SU-DHL-6 (cell line): ENCODE data around the gene RAVER2.

Experiments used
- H2AFZ ChIP-seq: fragments of 200-600 bp; sonication (generic); 2 replicates; pipeline ENCODE4 v1.6.1; 2014; ENCODE audit warnings: low read depth, mild to moderate bottlenecking, moderate library complexity, mixed read lengths, antibody characterized with exemption, low read length; ENCODE audit not compliant: severe bottlenecking
- H3F3A ChIP-seq: fragments of 200-600 bp; shearing (Covaris generic); 2 replicates; pipeline ENCODE4 v1.6.0; 2016; ENCODE audit warnings: antibody characterized with exemption, mild to moderate bottlenecking; ENCODE audit not compliant: insufficient read depth
- H3K27ac ChIP-seq: fragments of 200-600 bp; sonication (generic); 2 replicates; pipeline ENCODE4 v1.5.1; 2016; ENCODE audit warnings: low read depth, mild to moderate bottlenecking, low read length, moderate library complexity, mixed read lengths
- H3K27me3 ChIP-seq: fragments of 200-600 bp; sonication (generic), shearing (Covaris generic); 2 replicates; pipeline ENCODE4 v1.6.0; 2014; ENCODE audit warnings: mild to moderate bottlenecking, low read length
- H3K36me3 ChIP-seq: fragments of 200-600 bp; sonication (generic); 2 replicates; pipeline ENCODE4 v1.6.1; 2014; ENCODE audit warnings: mild to moderate bottlenecking, low read length, mixed read lengths
- H3K4me2 ChIP-seq: fragments of 300-600, 200-600 bp; shearing (Covaris generic), sonication (generic); 2 replicates; pipeline ENCODE4 v1.6.0; 2014; ENCODE audit warnings: low read length, low read depth, mild to moderate bottlenecking; ENCODE audit not compliant: poor library complexity, severe bottlenecking
- H3K4me3 ChIP-seq: fragments of 200-600 bp; sonication (generic); 2 replicates; pipeline ENCODE4 v1.5.1; 2014; ENCODE audit warnings: antibody characterized with exemption, low read length, mild to moderate bottlenecking, mixed read lengths; ENCODE audit not compliant: insufficient read depth, poor library complexity, severe bottlenecking
- H3K79me2 ChIP-seq: fragments of 200-600 bp; sonication (generic); 2 replicates; pipeline ENCODE4 v1.6.1; 2014; ENCODE audit warnings: mild to moderate bottlenecking, low read length, moderate library complexity; ENCODE audit not compliant: insufficient read depth
- H3K9ac ChIP-seq: fragments of 200-600 bp; sonication (generic); 2 replicates; pipeline ENCODE4 v1.7.0; 2014; ENCODE audit warnings: mild to moderate bottlenecking, low read length
- H3K9me2 ChIP-seq: fragments of 200-600 bp; sonication (generic); replicated peaks from 2 replicates; pipeline ENCODE4 v1.6.1; 2014; ENCODE audit warnings: low read length; ENCODE audit not compliant: insufficient read depth
- H3K9me3 ChIP-seq: fragments of 200-600 bp; sonication (generic); 2 replicates; pipeline ENCODE4 v1.6.1; 2014; ENCODE audit warnings: low read length, mixed read lengths; ENCODE audit not compliant: insufficient read depth
- H4K20me1 ChIP-seq: fragments of 200-600 bp; sonication (generic); 2 replicates; pipeline ENCODE4 v1.6.1; 2014; ENCODE audit warnings: low read depth, mild to moderate bottlenecking, antibody characterized with exemption, low read length, moderate library complexity, mixed read lengths
- EZH2phosphoT487 ChIP-seq: fragments of 200-600 bp; sonication (generic), shearing (Covaris generic); conservative IDR thresholded peaks from 2 replicates; pipeline ENCODE4 v1.6.1; 2018; ENCODE audit warnings: mild to moderate bottlenecking, antibody characterized with exemption, low read length, moderate library complexity, mixed read lengths
- TF ChIP-seq, protein P1 (sequence below): fragments of 200-600 bp; sonication (generic); IDR thresholded peaks from one replicate; pipeline ENCODE4 v1.5.1; 2017; ENCODE audit warnings: antibody characterized with exemption, mild to moderate bottlenecking, low read length, moderate library complexity; ENCODE audit not compliant: insufficient read depth, poor library complexity, severe bottlenecking

The RAVER2 gene

DNA sequence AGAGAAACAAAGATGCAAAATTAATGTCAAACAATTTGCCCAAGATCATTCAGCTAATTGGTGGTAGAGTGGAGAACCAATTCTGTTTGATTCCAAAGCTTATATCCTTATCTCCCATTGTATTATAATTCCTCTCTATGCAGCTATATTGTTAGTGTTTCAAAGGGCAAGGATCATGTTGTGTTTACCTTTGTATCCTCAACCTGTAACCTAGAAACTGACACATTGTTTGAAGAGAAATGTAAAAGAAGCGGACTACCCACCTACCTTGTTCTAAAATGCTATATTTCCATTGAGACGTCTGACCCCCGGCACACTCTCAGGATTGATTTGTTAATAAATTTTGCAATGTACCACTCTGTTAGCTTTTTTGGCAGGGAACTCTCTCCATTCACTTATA lies 9.3 kb downstream of the RAVER2 start:
- H3K9me2 ChIP-seq = no peaks in the 10 kb centered on the region
- H3K9me3 ChIP-seq = no peaks in the 10 kb centered on the region
- H3K9ac ChIP-seq = no peak overlapping the region
- H3K79me2 ChIP-seq = no peaks in the 10 kb centered on the region
- H3K27ac ChIP-seq = no peak overlapping the region
- H3F3A ChIP-seq = no peaks in the 10 kb centered on the region
- H3K27me3 ChIP-seq = no peaks in the 10 kb centered on the region
- H2AFZ ChIP-seq = no peak overlapping the region
- H3K4me2 ChIP-seq = no peak overlapping the region
- H4K20me1 ChIP-seq = no peaks in the 10 kb centered on the region
- no peak overlapping the region for H3K4me3 ChIP-seq
- H3K36me3 ChIP-seq = no peaks in the 10 kb centered on the region
- TF ChIP-seq, protein P1, sequence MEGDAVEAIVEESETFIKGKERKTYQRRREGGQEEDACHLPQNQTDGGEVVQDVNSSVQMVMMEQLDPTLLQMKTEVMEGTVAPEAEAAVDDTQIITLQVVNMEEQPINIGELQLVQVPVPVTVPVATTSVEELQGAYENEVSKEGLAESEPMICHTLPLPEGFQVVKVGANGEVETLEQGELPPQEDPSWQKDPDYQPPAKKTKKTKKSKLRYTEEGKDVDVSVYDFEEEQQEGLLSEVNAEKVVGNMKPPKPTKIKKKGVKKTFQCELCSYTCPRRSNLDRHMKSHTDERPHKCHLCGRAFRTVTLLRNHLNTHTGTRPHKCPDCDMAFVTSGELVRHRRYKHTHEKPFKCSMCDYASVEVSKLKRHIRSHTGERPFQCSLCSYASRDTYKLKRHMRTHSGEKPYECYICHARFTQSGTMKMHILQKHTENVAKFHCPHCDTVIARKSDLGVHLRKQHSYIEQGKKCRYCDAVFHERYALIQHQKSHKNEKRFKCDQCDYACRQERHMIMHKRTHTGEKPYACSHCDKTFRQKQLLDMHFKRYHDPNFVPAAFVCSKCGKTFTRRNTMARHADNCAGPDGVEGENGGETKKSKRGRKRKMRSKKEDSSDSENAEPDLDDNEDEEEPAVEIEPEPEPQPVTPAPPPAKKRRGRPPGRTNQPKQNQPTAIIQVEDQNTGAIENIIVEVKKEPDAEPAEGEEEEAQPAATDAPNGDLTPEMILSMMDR = no peak
- no peak for TF ChIP-seq EZH2phosphoT487

DNA sequence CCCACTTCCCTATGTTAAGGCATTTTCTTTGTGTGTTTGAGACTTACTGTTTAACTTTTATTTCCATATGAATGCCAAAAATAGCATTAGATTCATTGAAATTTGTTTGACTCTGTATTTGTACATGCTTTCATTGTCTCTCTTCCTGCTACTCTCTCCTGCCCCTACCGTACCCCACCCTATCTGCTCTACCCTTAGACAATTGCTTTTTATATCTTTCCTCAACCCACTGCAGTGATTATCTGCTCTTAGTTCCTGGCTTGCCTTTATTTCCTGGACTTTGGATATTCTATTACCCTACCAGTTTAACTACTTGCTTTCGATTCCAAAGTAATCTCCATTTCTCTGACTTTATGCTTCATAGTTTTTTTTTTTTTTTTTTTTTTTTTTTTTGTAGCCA lies 10.5 kb downstream of the RAVER2 start:
- Histone ChIP-seq H3K9me2 (no peaks in the 10 kb centered on the region), H3F3A (no peaks in the 10 kb centered on the region), H2AFZ (no peak overlapping the region), H3K27me3 (no peaks in the 10 kb centered on the region), H3K79me2 (no peaks in the 10 kb centered on the region), H3K9me3 (no peaks in the 10 kb centered on the region), H3K9ac (no peak overlapping the region), H3K27ac (no peak overlapping the region), H3K36me3 (no peaks in the 10 kb centered on the region), H4K20me1 (no peaks in the 10 kb centered on the region), H3K4me3 (no peak overlapping the region), H3K4me2 (no peak overlapping the region)
- TF ChIP-seq, protein P1 = no peak
- no peak for TF ChIP-seq EZH2phosphoT487

DNA sequence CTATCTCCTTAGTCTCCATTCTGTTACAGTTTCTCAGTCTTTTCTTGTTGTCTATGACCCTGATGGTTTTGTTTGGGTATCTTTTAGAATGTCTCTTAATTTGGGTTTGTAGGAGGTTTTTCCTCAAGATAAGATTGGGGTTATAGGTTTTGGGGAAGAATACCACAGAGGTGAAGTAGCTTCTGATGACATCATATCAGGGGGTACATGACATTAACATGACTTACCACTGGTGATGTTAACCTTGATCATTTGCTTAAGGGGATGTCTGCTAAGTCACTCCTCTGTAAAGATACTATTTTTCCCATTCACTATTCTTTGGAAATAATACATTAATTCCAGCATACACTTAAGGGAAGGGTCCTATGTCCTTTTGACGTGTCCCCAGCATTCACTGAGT lies 11.9 kb downstream of the RAVER2 start:
- TF ChIP-seq EZH2phosphoT487 = no peak
- TF ChIP-seq, protein P1 = no peak
- Histone ChIP-seq H3K9me3 (no peaks in the 10 kb centered on the region), H3K79me2 (no peaks in the 10 kb centered on the region), H3K27me3 (no peaks in the 10 kb centered on the region), H3K4me3 (no peak overlapping the region), H3K27ac (no peak overlapping the region), H3K4me2 (no peak overlapping the region), H3K9me2 (no peaks in the 10 kb centered on the region), H3K9ac (no peak overlapping the region), H2AFZ (no peak overlapping the region), H3K36me3 (no peaks in the 10 kb centered on the region), H4K20me1 (no peaks in the 10 kb centered on the region), H3F3A (no peaks in the 10 kb centered on the region)

DNA sequence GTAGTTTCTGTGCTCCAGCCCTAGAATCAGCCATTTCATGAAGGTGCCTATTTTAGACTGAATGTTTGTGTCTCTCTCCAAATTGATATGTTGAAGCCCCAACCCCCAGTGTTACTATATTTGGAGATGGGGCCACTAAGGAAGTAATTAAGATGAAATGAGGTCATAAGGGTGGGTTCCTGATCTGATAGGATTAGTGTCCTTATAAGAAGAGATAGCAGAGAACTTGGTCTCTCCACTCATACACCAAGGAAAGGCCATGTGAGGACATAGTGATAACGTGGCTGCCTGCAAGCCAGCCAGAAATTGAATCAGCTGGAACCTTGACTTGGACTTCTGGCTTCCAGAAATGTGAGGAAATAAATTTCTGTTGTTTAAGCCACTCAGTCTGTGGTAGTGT lies 12.3 kb downstream of the RAVER2 start:
- Histone ChIP-seq H3K27ac (no peak overlapping the region), H3K9ac (no peak overlapping the region), H4K20me1 (no peaks in the 10 kb centered on the region), H3K9me2 (no peaks in the 10 kb centered on the region), H3K36me3 (no peaks in the 10 kb centered on the region), H3F3A (no peaks in the 10 kb centered on the region), H3K4me3 (no peak overlapping the region), H3K4me2 (no peak overlapping the region), H3K79me2 (no peaks in the 10 kb centered on the region), H3K27me3 (no peaks in the 10 kb centered on the region), H3K9me3 (no peaks in the 10 kb centered on the region), H2AFZ (no peak overlapping the region)
- TF ChIP-seq EZH2phosphoT487 = no peak
- TF ChIP-seq, protein P1 = no peak
